ENCODE data around the gene PPM1A. TPM values are rescaled to one million over a fixed set of nuclear protein-coding genes. Genes with fewer than 3 reads are reported as not detected.

Gene PPM1A
- total and polyA plus RNA-seq, 2 of the 8 experiments (the other 6 are each of a cell fraction or from before 2014, with no cell fraction given), result 14.0 to 51.2 TPM

GRCh38 chr14:60229614-60230013 lies 19.4 kb upstream of the PPM1A start:
- Histone ChIP-seq H3K27me3 (replicated peaks in 1 of 4; ENCODE audit: control insufficient read depth in 3 of 4, extremely low read depth in 1 of 4, insufficient read depth in 3 of 4, low read length in 3 of 4) (no peaks in the 10 kb centered on the region), H2BK20ac (ENCODE audit: low read length) (no peak overlapping the region), H4K8ac (ENCODE audit: extremely low read depth, insufficient read depth, low read length) (no peak overlapping the region), H3K23ac (ENCODE audit: insufficient read length) (no peak overlapping the region), H3K14ac (ENCODE audit: insufficient read length) (no peak overlapping the region), H3K4me1 (replicated peaks in 1 of 4; ENCODE audit: control insufficient read depth in 3 of 4, insufficient read depth in 4 of 4, low read length in 3 of 4) (no peaks in the 10 kb centered on the region; a peak in 1 of 7 replicates), H2BK120ac (replicated peaks; ENCODE audit: low read depth, low read length) (no peak overlapping the region), H3K56ac (replicated peaks; ENCODE audit: insufficient read length, low read depth, low read length) (no peak overlapping the region), H2BK12ac (ENCODE audit: low read depth, low read length) (no peak overlapping the region), H3K4me2 (ENCODE audit: insufficient read depth in 1 of 2, low read depth in 2 of 2, low read length in 2 of 2) (no peak overlapping the region), H3K27ac (ENCODE audit: low read depth, low read length) (no peak overlapping the region), H2AK5ac (ENCODE audit: low read depth, low read length) (no peak overlapping the region), H4K91ac (replicated peaks; ENCODE audit: insufficient read length, low read length) (no peak overlapping the region), H3K79me1 (ENCODE audit: low read depth, low read length) (no peaks in the 10 kb centered on the region), H3K23me2 (ENCODE audit: low read depth, low read length) (no peaks in the 10 kb centered on the region), H3K4ac (replicated peaks; ENCODE audit: insufficient read length, low read depth, low read length) (no peak overlapping the region), H3K79me2 (ENCODE audit: control insufficient read depth in 1 of 2, insufficient read depth in 2 of 2, low read length in 2 of 2) (no peaks in the 10 kb centered on the region), H4K5ac (ENCODE audit: insufficient read length, low read depth, low read length) (no peak overlapping the region), H3K4me3 (ENCODE audit: extremely low read depth in 1 of 4, insufficient read depth in 2 of 4, low read depth in 3 of 4, low read length in 4 of 4) (no peak overlapping the region), H2BK5ac (ENCODE audit: low read depth, low read length) (no peak overlapping the region), H3K9ac (replicated peaks in 1 of 4; ENCODE audit: extremely low read depth in 1 of 4, low read depth in 3 of 4, low read length in 3 of 4) (no peak overlapping the region), H2AFZ (ENCODE audit: low read length) (no peak overlapping the region), H3K9me3 (ENCODE audit: insufficient read depth in 2 of 2, low read depth in 1 of 2, low read length in 1 of 2) (peaks cover 0 to 6% of the 10 kb centered on the region in 2 experiments; a peak in 2 of 4 replicates), H2BK15ac (ENCODE audit: low read length) (no peak overlapping the region), H3K36me3 (ENCODE audit: control insufficient read depth in 2 of 4, insufficient read depth in 4 of 4, low read length in 3 of 4) (no peaks in the 10 kb centered on the region), H3K18ac (ENCODE audit: extremely low read depth, low read length) (no peak overlapping the region), H4K20me1 (replicated peaks in 1 of 2; ENCODE audit: control insufficient read depth in 1 of 2, insufficient read depth in 2 of 2, low read length in 2 of 2) (no peaks in the 10 kb centered on the region)
- FAIRE-seq (no peak), DNase-seq (ENCODE audit: low read depth in 1 of 2, low spot score in 2 of 2) (no peak)
- CTCF ChIA-PET (ENCODE audit: partially characterized antibody), result no interaction called here
- POLR2A ChIA-PET (ENCODE audit: partially characterized antibody), result no interaction called here
- TF ChIP-seq SUZ12 (IDR thresholded peaks at IDR 0.05; ENCODE audit: low read length) (no peak), KDM5A (IDR thresholded peaks at IDR 0.05; ENCODE audit: low read length) (no peak), MAX (IDR thresholded peaks at IDR 0.05) (no peak), BCL11A (IDR thresholded peaks at IDR 0.05; ENCODE audit: low read depth in 2 of 2, low read length in 2 of 2) (no peak), HDAC6 (IDR thresholded peaks at IDR 0.05; ENCODE audit: low read depth, low read length) (no peak), SIRT6 (IDR thresholded peaks at IDR 0.05; ENCODE audit: low read length) (no peak), TCF12 (IDR thresholded peaks at IDR 0.05; ENCODE audit: low read depth, low read length) (no peak), CHD2 (IDR thresholded peaks at IDR 0.05; ENCODE audit: low read length) (no peak), HDAC2 (IDR thresholded peaks at IDR 0.05; ENCODE audit: borderline replicate concordance in 1 of 2, low read depth in 2 of 2, low read length in 2 of 2) (no peak), E2F6 (IDR thresholded peaks at IDR 0.05) (no peak), CEBPB (IDR thresholded peaks at IDR 0.05; ENCODE audit: low read depth, low read length) (no peak), YY1 (IDR thresholded peaks at IDR 0.05; ENCODE audit: low read depth, low read length) (no peak), SIN3A (conservative IDR thresholded peaks at IDR 0.05 in 1 of 2, IDR thresholded peaks at IDR 0.05 in 1 of 2; ENCODE audit: low read depth in 1 of 2, low read length in 2 of 2) (no peak)
- TF ChIP-seq, protein P1, sequence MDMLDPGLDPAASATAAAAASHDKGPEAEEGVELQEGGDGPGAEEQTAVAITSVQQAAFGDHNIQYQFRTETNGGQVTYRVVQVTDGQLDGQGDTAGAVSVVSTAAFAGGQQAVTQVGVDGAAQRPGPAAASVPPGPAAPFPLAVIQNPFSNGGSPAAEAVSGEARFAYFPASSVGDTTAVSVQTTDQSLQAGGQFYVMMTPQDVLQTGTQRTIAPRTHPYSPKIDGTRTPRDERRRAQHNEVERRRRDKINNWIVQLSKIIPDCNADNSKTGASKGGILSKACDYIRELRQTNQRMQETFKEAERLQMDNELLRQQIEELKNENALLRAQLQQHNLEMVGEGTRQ (IDR thresholded peaks at IDR 0.05; ENCODE audit: low read length), result no peak

Data from H1 (cell line).